GM12878 (cell line): ENCODE measurements around the gene MAP1A. TPM values are rescaled to one million over a fixed set of nuclear protein-coding genes. Genes with fewer than 3 reads are reported as not detected.

Experiments
- ATF7 ChIP-seq: fragments of 450-650 bp; IDR thresholded peaks from 2 replicates; pipeline ENCODE4 v1.6.1; 2016; ENCODE audit warnings: low read depth, mild to moderate bottlenecking
- CHD1 ChIP-seq: IDR thresholded peaks from 2 replicates; pipeline ENCODE4 v1.6.1; 2012; ENCODE audit warnings: low read depth, low read length, improper control_type of control experiment
- CHD2 ChIP-seq: IDR thresholded peaks from 2 replicates; pipeline ENCODE4 v1.6.1; 2011; ENCODE audit warnings: low read depth, low read length, improper control_type of control experiment, borderline replicate concordance
- CREB1 ChIP-seq: IDR thresholded peaks from 2 replicates; pipeline ENCODE4 v1.6.1; 2012; ENCODE audit warnings: low read depth, mild to moderate bottlenecking, inconsistent platforms
- FOS ChIP-seq: IDR thresholded peaks from 3 replicates; pipeline ENCODE4 v1.6.1; 2011; ENCODE audit warnings: borderline replicate concordance; ENCODE audit not compliant: insufficient read length; ENCODE audit errors: extremely low read depth
- HCFC1 ChIP-seq: fragments of 150-350 bp; IDR thresholded peaks from 2 replicates; pipeline ENCODE4 v1.6.1; 2014; ENCODE audit warnings: low read length
- HDGF ChIP-seq: fragments of 450-650 bp; IDR thresholded peaks from 2 replicates; pipeline ENCODE4 v1.6.1; 2016; ENCODE audit warnings: antibody characterized with exemption
- IRF3 ChIP-seq: fragments of 450-650 bp; IDR thresholded peaks from 2 replicates; pipeline ENCODE4 v1.6.1; 2014; ENCODE audit warnings: mild to moderate bottlenecking
- NFIC ChIP-seq: IDR thresholded peaks from 2 replicates; pipeline ENCODE4 v1.6.1; 2012; ENCODE audit warnings: low read depth, mild to moderate bottlenecking, inconsistent platforms, low read length, moderate library complexity
- PBX3 ChIP-seq: IDR thresholded peaks from 2 replicates; pipeline ENCODE4 v1.6.1; 2011; ENCODE audit warnings: mild to moderate bottlenecking, low read depth, low read length, moderate library complexity; ENCODE audit not compliant: insufficient replicate concordance
- PKNOX1 ChIP-seq: fragments of 450-650 bp; IDR thresholded peaks from 2 replicates; pipeline ENCODE4 v1.6.1; 2016; ENCODE audit warnings: mild to moderate bottlenecking
- SIN3A ChIP-seq: IDR thresholded peaks from 2 replicates; pipeline ENCODE4 v1.6.1; 2012; ENCODE audit warnings: low read depth, low read length, improper control_type of control experiment
- WRNIP1 ChIP-seq: IDR thresholded peaks from 2 replicates; pipeline ENCODE4 v1.6.1; 2011; ENCODE audit warnings: low read depth, low read length, improper control_type of control experiment, borderline replicate concordance
- ZBED1 ChIP-seq: IDR thresholded peaks from 2 replicates; pipeline ENCODE4 v1.6.1; 2016; ENCODE audit warnings: borderline replicate concordance
- ZBTB40 ChIP-seq: fragments of 450-650 bp; IDR thresholded peaks from 2 replicates; pipeline ENCODE4 v1.6.1; 2016; ENCODE audit warnings: mild to moderate bottlenecking, moderate library complexity, borderline replicate concordance
- ZNF687 ChIP-seq: fragments of 450-650 bp; IDR thresholded peaks from 2 replicates; pipeline ENCODE4 v1.6.1; 2017; ENCODE audit warnings: mild to moderate bottlenecking, moderate library complexity
- polyA plus RNA-seq, 11 experiments: library from polyadenylated mRNA; depleted of rRNA in 4 of 11; unstranded in 6 of 11; stranded (reverse) in 5 of 11; fragments of >200 nt; fragmentation: Nextera tagmentation in 4 of 11; fragmentation: Illumina TruSeq in 1 of 11; extraction: Ambion mirVana in 4 of 11; extraction: Trizol in 1 of 11; gene quantifications; 1 replicate in 1 of 11; 2 replicates in 10 of 11; pipeline versions ENCODE4 v1.2.1 to v1.2.3, GENCODE V29; 2011 to 2016; ENCODE audit warnings: inconsistent platforms in 2 of 11, missing spikeins in 2 of 11, low read depth in 1 of 11
- total RNA-seq, 4 experiments: library from RNA; depleted of rRNA in 3 of 4; stranded (reverse); fragments of >200 nt in 3 of 4; fragmentation: Illumina TruSeq in 1 of 4; extraction: Trizol in 1 of 4; gene quantifications; 2 replicates each; pipeline versions ENCODE4 v1.2.1 to v1.2.3, GENCODE V29; 2013 to 2021

Gene MAP1A
- total and polyA plus RNA-seq, 10 of the 15 experiments (the other 5 are each of a cell fraction or from before 2014, with no cell fraction given) = under 0.01 to 0.10 (median 0.05) TPM

GRCh38 chr15:43492673-43493601 is 24.5 kb upstream of the MAP1A start, which contains the start of gene TP53BP1 (continued):
- TF ChIP-seq CHD2 (peak; percentile 91), FOS (peak; percentile 54), HCFC1 (0 out of 2 replicates have a peak, but pooled peaks have one; percentile 10), WRNIP1 (no peak), CHD1 (no peak), IRF3 (peak; percentile 78), ZNF687 (no peak), SIN3A (peak; percentile 57; the same call in 1 of the 2 replicates), ZBED1 (no peak), PBX3 (peak; percentile 100), CREB1 (peak; percentile 97), NFIC (no peak), PKNOX1 (peak; percentile 100), ATF7 (peak; percentile 82), ZBTB40 (peak; percentile 47; the same call in 1 of the 2 replicates), HDGF (0 out of 2 replicates have a peak, but pooled peaks have one; percentile 64)
